Measurements from ENCODE around the gene GATA3.

GATA3 gene

DNA sequence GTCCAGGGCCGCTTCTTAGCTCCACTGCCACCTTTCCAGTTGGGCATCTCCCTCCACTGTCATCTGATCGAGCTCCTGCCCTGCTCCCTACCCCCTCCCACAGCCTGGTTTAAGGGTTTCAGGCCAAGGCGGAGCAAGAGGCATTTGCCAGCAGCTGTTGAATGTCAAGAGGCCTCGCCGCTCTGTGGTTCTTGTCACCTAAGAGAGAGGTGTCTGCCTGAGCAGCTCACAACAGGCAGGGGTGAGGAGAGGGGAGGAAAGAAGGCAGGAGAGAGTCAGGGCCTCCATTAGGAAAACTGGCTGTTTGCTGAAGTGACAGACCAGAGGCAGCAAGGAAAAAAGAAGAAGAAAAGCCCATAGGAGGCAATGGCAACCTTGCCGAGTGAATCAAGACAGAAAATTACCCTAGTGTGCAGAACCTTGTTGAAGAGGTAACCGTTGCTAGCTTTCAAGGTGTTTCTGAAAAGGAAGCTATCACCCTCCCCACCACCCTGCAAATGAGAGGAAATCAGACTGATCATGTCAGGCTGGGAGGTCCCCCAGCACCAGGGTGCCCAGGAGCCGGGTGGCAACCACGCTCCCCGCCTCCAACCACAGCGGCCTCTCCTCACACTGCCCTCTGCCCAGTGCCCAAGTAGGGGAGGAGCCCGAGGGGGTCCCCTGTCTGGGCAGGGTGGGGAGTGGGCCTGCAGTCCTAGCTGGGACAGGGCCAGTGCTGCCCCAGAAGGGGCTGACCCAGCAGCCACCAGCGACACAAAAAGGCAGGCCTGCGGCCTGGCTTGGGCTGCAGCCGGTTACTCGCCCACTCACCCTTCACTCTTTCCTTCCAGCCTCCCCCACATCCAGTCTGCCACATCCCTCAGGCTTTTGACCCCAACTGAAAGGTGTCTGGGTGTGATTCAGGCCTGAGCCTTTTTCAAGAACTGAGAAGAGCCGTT is 7.1 kb downstream of the GATA3 start:
- DNase-seq (peak; percentile 71), ATAC-seq (peak; percentile 52)
- peaks cover 95% of the 10 kb centered on the region for H3K4me1 Mint-ChIP-seq
- peaks cover 73% of the 10 kb centered on the region for H3K36me3 Mint-ChIP-seq (ENCODE audit: low read depth)
- peak overlapping the region; percentile 88 for H3K4me3 Mint-ChIP-seq
- no peaks in the 10 kb centered on the region for H3K9me3 Mint-ChIP-seq
- peaks cover 4% of the 10 kb centered on the region for H3K27me3 Mint-ChIP-seq
- peak overlapping the region; percentile 96 for H3K27ac Mint-ChIP-seq

DNA sequence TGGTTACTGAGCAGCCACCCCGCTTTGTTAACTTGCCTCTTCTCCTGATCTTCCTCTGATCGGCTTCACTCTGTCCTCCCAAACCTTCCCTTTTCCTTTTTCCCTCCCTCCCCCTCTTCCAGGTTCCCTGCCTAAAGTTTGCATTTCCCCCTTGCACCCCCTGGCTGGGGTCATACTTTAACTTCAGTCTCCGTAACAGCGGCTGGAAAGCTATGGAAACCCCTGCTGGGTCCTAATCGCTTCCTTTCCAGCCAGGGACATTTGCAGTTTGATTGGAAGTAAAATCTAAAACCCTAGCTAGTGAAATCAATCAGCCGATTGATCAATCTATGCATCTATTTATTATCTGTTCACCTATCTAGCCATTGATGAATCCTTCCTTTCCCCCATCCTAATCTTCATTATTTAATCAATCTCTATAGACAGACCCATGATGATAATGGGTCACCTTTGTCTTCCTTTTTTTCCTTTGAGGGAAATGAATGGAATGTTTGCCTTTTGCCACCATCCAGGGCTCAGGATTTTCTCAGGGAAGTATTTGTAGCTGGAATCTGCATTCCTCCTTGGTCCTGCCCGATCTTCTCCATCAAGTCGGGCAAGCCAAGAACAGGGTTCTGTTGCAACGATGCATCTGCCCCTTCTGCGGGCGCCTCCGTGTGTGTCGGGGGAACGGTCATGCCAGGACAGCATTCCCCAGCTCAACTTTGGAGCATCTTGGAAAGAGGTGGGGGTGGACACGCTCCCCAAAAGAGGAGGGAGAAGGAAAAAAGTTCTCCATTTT is 8.8 kb downstream of the GATA3 start:
- H3K9me3 Mint-ChIP-seq = no peaks in the 10 kb centered on the region
- no peak for DNase-seq
- peaks cover 96% of the 10 kb centered on the region for H3K4me1 Mint-ChIP-seq
- peaks cover 4% of the 10 kb centered on the region for H3K27me3 Mint-ChIP-seq
- H3K36me3 Mint-ChIP-seq (ENCODE audit: low read depth) = peaks cover 83% of the 10 kb centered on the region
- peak overlapping the region; percentile 96 for H3K27ac Mint-ChIP-seq
- no peak overlapping the region for H3K4me3 Mint-ChIP-seq
- no peak for ATAC-seq

DNA sequence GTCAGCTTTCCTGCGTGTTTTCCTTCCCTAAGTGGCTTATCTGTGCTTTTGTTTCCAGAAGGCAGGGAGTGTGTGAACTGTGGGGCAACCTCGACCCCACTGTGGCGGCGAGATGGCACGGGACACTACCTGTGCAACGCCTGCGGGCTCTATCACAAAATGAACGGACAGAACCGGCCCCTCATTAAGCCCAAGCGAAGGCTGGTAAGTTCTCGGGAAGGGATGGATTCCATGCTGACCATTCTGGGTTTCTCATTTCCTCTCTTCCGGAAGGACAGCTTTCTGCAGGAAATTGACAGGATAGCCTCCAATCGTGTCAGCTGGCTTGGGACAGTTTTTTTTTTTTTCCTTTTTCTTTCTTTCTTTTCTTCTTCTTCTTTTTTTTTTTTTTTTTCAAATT is 9.4 kb downstream of the GATA3 start:
- ATAC-seq = no peak
- H3K27ac Mint-ChIP-seq = no peak overlapping the region
- no peaks in the 10 kb centered on the region for H3K9me3 Mint-ChIP-seq
- peaks cover 83% of the 10 kb centered on the region for H3K36me3 Mint-ChIP-seq (ENCODE audit: low read depth)
- H3K4me1 Mint-ChIP-seq = peaks cover 97% of the 10 kb centered on the region
- no peak overlapping the region for H3K4me3 Mint-ChIP-seq
- peaks cover 4% of the 10 kb centered on the region for H3K27me3 Mint-ChIP-seq
- no peak for DNase-seq

DNA sequence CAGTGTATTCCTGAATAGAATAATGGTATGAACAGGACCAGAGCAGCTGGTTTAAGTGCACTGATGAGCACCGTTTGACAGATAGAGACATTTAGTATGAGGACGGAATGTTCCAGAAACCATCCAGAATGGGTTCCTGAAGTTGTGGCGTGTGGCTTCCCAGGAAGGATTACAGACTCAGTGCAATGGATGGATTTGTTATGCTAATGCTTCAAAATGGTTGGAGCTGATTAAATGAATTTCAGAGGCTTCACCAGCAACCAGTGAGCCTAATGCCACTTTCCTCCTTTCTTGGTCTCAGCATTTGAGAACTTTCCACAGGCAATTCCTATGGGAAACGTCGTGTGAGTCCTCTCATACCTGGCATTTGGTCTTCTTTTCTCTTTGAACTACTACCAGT is 9.9 kb downstream of the GATA3 start:
- ATAC-seq = no peak
- peak overlapping the region; percentile 27 for H3K4me3 Mint-ChIP-seq
- peaks cover 4% of the 10 kb centered on the region for H3K27me3 Mint-ChIP-seq
- peaks cover 97% of the 10 kb centered on the region for H3K4me1 Mint-ChIP-seq
- H3K9me3 Mint-ChIP-seq = no peaks in the 10 kb centered on the region
- no peak for DNase-seq
- H3K27ac Mint-ChIP-seq = peak overlapping the region; percentile 25
- peaks cover 84% of the 10 kb centered on the region for H3K36me3 Mint-ChIP-seq (ENCODE audit: low read depth)

DNA sequence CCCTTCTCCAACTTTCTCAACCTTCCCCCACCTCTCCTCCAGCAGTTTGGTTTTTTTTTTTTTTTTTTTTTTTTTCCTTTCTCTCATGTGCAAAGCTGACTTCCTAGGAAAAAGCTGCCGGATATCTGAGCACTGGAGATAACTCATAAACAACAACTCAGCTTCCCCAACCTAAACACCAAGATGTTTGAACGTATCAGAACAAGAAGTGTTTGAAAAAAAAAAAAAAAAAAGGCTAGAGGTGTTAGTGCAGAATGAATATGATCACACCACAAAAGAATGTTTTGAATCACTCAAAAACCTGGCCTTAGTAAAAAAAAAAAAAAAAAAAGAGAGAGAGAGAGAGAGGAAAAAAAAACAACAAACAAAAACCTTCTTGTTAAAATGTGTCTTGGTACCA is 11.2 kb downstream of the GATA3 start:
- peak overlapping the region; percentile 91 for H3K27ac Mint-ChIP-seq
- no peak for ATAC-seq
- peaks cover 83% of the 10 kb centered on the region for H3K36me3 Mint-ChIP-seq (ENCODE audit: low read depth)
- no peaks in the 10 kb centered on the region for H3K27me3 Mint-ChIP-seq
- peak overlapping the region; percentile 72 for H3K4me3 Mint-ChIP-seq
- H3K9me3 Mint-ChIP-seq = no peaks in the 10 kb centered on the region
- H3K4me1 Mint-ChIP-seq = peaks cover 97% of the 10 kb centered on the region
- no peak for DNase-seq

DNA sequence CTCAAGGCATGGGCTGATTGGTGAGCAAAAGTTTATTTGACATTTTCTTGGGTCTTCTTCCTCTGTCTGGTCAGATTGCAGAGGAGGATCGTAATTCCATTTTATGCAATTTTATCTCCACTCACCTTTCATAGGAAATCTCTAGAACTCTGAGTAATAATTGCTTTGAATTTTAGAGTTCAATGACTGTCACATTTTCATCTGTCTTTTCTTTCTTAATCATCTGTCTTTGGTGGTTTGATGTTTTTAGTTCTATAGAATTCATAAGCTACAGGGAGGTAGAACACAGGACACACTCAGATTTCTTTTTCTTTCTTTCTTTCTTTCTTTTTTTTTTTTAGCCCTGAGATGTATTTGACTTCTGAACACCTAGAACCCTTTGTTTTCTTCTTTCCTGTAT is 11.6 kb downstream of the GATA3 start:
- DNase-seq = no peak
- Mint-ChIP-seq H3K36me3 (ENCODE audit: low read depth) (peaks cover 85% of the 10 kb centered on the region), H3K27me3 (no peaks in the 10 kb centered on the region), H3K4me1 (peaks cover 97% of the 10 kb centered on the region), H3K27ac (peak overlapping the region; percentile 91), H3K9me3 (no peaks in the 10 kb centered on the region), H3K4me3 (peak overlapping the region; percentile 72)
- no peak for ATAC-seq

DNA sequence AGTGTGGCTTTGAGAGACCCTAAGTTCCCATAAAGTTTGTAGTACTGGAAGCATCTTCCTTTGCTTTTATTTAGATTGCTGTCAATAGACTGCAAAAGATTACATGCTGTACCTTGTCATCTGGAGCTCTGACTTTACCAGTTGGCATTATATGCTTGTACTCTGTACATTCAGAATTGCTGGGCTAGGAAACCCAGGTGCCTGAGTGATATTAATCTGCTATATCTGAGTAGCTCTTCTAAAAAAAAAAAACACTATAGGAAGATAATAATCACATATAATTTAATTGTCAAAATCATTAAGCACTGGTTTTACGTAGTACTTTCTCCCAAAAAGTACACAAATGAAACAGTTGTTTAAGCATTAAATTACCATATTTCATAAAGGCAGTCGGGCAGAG is 12.3 kb downstream of the GATA3 start:
- ATAC-seq = no peak
- no peaks in the 10 kb centered on the region for H3K27me3 Mint-ChIP-seq
- no peaks in the 10 kb centered on the region for H3K9me3 Mint-ChIP-seq
- peak overlapping the region; percentile 91 for H3K27ac Mint-ChIP-seq
- DNase-seq = no peak
- peaks cover 97% of the 10 kb centered on the region for H3K4me1 Mint-ChIP-seq
- peaks cover 88% of the 10 kb centered on the region for H3K36me3 Mint-ChIP-seq (ENCODE audit: low read depth)
- peak overlapping the region; percentile 14 for H3K4me3 Mint-ChIP-seq

DNA sequence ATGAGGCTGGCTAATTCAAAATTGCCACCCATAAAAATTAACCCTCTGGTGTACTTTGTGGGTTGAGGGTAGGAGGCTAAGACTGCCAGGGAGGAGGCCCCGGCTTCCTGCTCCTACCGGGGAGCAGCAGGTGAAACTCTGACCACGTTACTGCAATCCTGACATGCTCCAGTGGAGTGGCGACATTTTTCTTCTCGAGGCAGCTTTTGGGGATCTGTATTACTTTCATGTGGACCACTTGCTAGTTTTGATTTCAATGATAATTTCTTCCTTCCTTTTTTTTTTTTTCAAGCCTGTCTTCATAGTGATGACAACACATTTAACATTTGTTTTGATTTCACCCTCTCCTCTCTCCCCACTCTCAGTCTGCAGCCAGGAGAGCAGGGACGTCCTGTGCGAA is 14.6 kb downstream of the GATA3 start:
- no peaks in the 10 kb centered on the region for H3K9me3 Mint-ChIP-seq
- H3K27ac Mint-ChIP-seq = peak overlapping the region; percentile 75

DNA sequence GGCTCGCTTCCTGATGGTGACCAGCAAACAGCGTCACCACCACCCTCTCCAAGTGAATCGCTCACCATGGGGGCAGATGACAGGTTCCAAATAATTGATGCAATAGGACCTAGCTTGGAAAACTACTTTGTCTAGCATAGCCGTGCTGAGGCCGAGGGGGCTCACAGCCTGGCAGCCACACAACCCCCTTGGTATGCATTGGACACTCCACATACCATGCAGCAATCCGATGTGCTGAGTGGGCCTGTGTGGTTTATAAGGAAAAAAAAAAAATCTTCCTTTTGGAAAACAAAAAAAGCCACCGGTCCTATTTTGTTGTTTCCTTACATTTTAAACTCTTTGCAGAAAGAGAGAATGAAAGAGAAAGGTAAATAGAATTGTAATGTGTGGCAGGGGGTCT is 15.1 kb downstream of the GATA3 start:
- H3K4me1 Mint-ChIP-seq = peaks cover 91% of the 10 kb centered on the region
- peak overlapping the region; percentile 75 for H3K27ac Mint-ChIP-seq
- no peaks in the 10 kb centered on the region for H3K9me3 Mint-ChIP-seq
- DNase-seq = no peak
- H3K36me3 Mint-ChIP-seq (ENCODE audit: low read depth) = peaks cover 85% of the 10 kb centered on the region
- no peaks in the 10 kb centered on the region for H3K27me3 Mint-ChIP-seq
- ATAC-seq = no peak
- H3K4me3 Mint-ChIP-seq = no peak overlapping the region

More for the DNA sequence above, 14.6 kb downstream of the GATA3 start:
- Mint-ChIP-seq H3K4me1 (peaks cover 95% of the 10 kb centered on the region), H3K27me3 (no peaks in the 10 kb centered on the region), H3K4me3 (peak overlapping the region; percentile 28), H3K36me3 (ENCODE audit: low read depth) (peaks cover 87% of the 10 kb centered on the region)
- DNase-seq (no peak), ATAC-seq (peak; percentile 50)

DNA sequence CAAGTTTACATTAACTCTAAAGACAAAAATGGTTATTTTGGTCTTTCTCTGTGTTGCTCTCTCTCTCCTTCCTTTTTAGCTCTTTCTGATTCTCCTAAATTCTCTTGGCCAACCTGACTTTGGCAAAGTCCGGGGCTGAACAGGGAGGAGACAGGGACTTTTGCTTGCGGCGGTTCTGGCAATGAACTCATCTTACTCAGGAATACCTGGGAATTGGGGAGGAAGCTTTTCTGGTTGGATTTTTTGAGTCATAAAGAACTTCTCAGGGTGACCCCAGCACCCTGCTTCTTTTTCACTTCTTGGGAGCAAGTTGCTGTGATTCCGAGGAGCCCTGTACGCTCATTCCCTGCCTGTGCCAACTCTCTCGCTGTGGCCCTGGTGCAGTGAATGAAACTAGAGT is 16.0 kb downstream of the GATA3 start:
- Mint-ChIP-seq H3K9me3 (no peaks in the 10 kb centered on the region), H3K4me1 (peaks cover 85% of the 10 kb centered on the region), H3K4me3 (no peak overlapping the region), H3K27me3 (no peaks in the 10 kb centered on the region), H3K27ac (peak overlapping the region; percentile 77), H3K36me3 (ENCODE audit: low read depth) (peaks cover 84% of the 10 kb centered on the region)
- no peak for ATAC-seq
- DNase-seq = no peak

DNA sequence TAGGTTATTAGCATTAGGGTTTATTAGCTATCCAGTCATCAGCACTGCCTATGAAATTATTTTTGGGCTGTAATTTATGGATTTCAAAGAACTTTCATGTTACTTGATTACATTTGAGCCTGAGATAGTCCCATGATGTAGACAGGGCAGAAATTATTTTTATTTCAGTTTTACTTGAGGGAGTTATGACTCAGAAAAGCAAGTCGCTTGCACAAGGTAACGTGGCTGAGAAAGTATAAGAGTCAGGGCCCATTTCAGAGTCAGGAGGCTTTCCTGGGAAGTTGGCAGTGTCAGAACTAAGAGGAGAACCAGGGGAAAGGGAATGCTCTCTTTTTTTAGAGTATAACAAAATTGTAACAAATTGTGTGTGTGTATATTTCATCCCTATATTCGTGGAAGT is 16.5 kb downstream of the GATA3 start:
- no peaks in the 10 kb centered on the region for H3K9me3 Mint-ChIP-seq
- H3K27ac Mint-ChIP-seq = peak overlapping the region; percentile 79

DNA sequence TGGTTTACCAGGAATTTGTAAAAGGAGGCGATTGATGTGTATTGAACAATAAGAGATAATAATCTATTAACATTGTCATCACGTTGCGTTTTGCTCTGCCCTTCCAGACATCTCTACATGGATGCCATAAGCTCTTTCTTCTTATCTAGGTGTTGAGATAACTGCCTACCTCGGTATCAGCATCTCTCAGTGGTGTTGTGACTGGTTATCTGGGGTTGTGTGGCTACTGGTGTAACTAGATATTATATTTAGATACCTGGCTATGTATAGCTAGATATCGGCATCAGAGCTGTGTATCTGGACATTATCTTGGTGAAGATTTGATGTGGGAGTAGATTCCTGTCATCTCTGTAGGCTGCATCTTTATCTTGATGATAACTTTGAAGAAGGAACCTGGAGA is 17.2 kb downstream of the GATA3 start:
- H3K27ac Mint-ChIP-seq = peak overlapping the region; percentile 32
- no peak for ATAC-seq
- no peaks in the 10 kb centered on the region for H3K9me3 Mint-ChIP-seq
- no peaks in the 10 kb centered on the region for H3K27me3 Mint-ChIP-seq
- peaks cover 80% of the 10 kb centered on the region for H3K4me1 Mint-ChIP-seq
- no peak for DNase-seq
- no peak overlapping the region for H3K4me3 Mint-ChIP-seq
- H3K36me3 Mint-ChIP-seq (ENCODE audit: low read depth) = peaks cover 74% of the 10 kb centered on the region

More for the DNA sequence above, 16.5 kb downstream of the GATA3 start:
- ATAC-seq (no peak), DNase-seq (no peak)
- Mint-ChIP-seq H3K36me3 (ENCODE audit: low read depth) (peaks cover 81% of the 10 kb centered on the region), H3K27me3 (no peaks in the 10 kb centered on the region), H3K4me1 (peaks cover 83% of the 10 kb centered on the region), H3K4me3 (no peak overlapping the region)

DNA sequence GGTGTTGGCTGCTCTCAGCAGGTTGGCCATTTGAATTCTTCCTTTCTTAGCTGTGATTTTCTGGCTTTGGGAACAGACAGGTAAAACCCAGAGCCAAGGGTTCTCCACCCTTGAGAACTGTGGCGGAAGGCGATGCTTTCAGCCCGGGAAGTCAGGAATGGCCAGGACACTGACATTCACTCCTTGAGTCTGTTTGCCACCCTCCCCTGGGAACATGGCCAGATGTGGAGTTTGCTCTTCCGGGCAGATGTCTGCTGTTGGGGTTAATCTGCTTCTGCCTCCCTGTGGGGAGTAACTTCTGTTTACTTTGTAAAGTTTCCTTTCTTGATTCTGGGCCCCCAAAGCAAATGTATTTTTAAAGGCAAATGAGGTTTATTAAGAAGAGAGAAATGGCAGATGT is 17.7 kb downstream of the GATA3 start:
- H3K4me1 Mint-ChIP-seq = peaks cover 78% of the 10 kb centered on the region
- no peak for DNase-seq
- no peak overlapping the region for H3K4me3 Mint-ChIP-seq
- no peaks in the 10 kb centered on the region for H3K9me3 Mint-ChIP-seq
- no peak for ATAC-seq
- H3K36me3 Mint-ChIP-seq (ENCODE audit: low read depth) = peaks cover 69% of the 10 kb centered on the region
- H3K27me3 Mint-ChIP-seq = no peaks in the 10 kb centered on the region
- H3K27ac Mint-ChIP-seq = peak overlapping the region; percentile 55

DNA sequence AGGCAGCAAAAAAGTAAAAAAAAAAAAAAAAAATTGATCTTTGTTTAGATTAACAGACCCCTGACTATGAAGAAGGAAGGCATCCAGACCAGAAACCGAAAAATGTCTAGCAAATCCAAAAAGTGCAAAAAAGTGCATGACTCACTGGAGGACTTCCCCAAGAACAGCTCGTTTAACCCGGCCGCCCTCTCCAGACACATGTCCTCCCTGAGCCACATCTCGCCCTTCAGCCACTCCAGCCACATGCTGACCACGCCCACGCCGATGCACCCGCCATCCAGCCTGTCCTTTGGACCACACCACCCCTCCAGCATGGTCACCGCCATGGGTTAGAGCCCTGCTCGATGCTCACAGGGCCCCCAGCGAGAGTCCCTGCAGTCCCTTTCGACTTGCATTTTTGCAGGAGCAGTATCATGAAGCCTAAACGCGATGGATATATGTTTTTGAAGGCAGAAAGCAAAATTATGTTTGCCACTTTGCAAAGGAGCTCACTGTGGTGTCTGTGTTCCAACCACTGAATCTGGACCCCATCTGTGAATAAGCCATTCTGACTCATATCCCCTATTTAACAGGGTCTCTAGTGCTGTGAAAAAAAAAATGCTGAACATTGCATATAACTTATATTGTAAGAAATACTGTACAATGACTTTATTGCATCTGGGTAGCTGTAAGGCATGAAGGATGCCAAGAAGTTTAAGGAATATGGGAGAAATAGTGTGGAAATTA is 19.4 kb downstream of the GATA3 start:
- peaks cover 58% of the 10 kb centered on the region for H3K36me3 Mint-ChIP-seq (ENCODE audit: low read depth)
- H3K4me3 Mint-ChIP-seq = peak overlapping the region; percentile 33
- peak overlapping the region; percentile 87 for H3K27ac Mint-ChIP-seq
- DNase-seq = peak; percentile 31
- H3K27me3 Mint-ChIP-seq = no peaks in the 10 kb centered on the region
- H3K9me3 Mint-ChIP-seq = no peaks in the 10 kb centered on the region
- ATAC-seq = peak; percentile 38
- peaks cover 68% of the 10 kb centered on the region for H3K4me1 Mint-ChIP-seq

Data from activated naive CD8-positive, alpha-beta T cell treated with anti-CD3 and anti-CD28 coated beads, Interleukin-2, amount 50 U/mL, for 24 hours (primary cell).